ENCODE data around the gene THSD4.

Gene THSD4

DNA sequence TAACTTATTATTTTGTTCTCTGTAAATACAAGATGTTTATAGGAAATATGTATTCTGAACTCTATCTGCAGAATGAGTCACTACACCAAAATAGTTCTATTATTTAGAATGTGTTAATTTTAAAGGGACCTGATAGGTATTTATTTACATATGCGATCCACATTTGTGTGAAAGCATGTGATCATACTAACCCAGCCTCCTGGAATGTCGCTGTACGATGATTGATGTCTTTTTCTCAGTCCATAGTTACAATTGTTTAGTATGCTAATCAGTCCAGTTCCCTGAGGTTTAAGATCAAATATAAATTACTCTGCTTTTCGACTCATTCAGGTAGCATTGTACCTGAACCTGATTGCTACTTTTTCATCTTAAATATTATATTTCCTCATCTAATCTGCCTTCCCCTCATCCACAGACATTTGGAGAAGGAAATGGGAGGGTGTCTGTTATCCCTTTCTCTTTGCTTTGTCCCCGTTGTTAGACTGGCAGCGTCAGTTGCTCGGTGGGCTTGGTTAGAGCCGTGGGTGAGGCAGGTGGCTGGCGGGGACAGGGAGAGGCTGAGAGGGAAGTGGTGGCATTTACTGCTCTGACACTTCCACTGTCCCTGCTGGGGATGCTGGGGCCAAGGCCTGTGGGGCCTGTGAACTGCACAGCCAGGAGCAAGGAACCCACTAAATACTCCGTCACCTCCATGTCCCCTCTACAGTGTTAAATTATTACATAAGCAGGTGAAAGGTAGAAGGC is 667.3 kb downstream of the THSD4 start:
- Histone ChIP-seq H3K36me3 (no peaks in the 10 kb centered on the region), H3K4me3 (ENCODE audit: low read depth, low read length) (no peak overlapping the region), H3K9me3 (ENCODE audit: severe bottlenecking) (no peaks in the 10 kb centered on the region), H3K27me3 (ENCODE audit: insufficient read depth, low read depth, severe bottlenecking) (no peaks in the 10 kb centered on the region), H3K27ac (no peak overlapping the region)
- no peak for DNase-seq
- TF ChIP-seq, protein P1, sequence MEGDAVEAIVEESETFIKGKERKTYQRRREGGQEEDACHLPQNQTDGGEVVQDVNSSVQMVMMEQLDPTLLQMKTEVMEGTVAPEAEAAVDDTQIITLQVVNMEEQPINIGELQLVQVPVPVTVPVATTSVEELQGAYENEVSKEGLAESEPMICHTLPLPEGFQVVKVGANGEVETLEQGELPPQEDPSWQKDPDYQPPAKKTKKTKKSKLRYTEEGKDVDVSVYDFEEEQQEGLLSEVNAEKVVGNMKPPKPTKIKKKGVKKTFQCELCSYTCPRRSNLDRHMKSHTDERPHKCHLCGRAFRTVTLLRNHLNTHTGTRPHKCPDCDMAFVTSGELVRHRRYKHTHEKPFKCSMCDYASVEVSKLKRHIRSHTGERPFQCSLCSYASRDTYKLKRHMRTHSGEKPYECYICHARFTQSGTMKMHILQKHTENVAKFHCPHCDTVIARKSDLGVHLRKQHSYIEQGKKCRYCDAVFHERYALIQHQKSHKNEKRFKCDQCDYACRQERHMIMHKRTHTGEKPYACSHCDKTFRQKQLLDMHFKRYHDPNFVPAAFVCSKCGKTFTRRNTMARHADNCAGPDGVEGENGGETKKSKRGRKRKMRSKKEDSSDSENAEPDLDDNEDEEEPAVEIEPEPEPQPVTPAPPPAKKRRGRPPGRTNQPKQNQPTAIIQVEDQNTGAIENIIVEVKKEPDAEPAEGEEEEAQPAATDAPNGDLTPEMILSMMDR (IDR thresholded peaks at IDR 0.05; ENCODE audit: low read depth, low read length), result no peak

DNA sequence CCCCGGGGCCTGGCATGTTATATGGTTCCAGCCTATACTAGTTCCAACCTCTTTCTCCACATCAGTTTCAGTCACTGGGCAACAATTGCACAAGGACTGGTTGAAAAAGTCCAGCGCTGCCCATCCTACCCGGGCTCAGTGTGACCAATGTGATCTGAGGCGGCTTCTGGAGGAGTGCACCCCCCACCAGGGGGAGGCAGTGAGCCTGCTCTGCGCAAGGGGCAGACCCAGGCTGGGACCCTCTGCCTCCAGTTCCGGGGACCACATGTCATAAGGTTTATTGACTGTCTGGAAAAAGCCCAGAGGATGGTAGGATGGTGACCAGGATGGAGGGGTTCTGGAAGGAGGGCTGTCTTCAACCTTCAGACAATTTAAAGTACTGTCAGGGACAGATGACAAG is 669.4 kb downstream of the THSD4 start:
- H3K27me3 ChIP-seq (ENCODE audit: insufficient read depth, low read depth, severe bottlenecking), result no peaks in the 10 kb centered on the region
- no peak overlapping the region for H3K27ac ChIP-seq
- no peaks in the 10 kb centered on the region for H3K9me3 ChIP-seq (ENCODE audit: severe bottlenecking)
- no peak overlapping the region for H3K4me3 ChIP-seq (ENCODE audit: low read depth, low read length)
- no peak for DNase-seq
- no peaks in the 10 kb centered on the region for H3K36me3 ChIP-seq
- TF ChIP-seq, protein P1 (IDR thresholded peaks at IDR 0.05; ENCODE audit: low read depth, low read length), result peak; percentile 75

DNA sequence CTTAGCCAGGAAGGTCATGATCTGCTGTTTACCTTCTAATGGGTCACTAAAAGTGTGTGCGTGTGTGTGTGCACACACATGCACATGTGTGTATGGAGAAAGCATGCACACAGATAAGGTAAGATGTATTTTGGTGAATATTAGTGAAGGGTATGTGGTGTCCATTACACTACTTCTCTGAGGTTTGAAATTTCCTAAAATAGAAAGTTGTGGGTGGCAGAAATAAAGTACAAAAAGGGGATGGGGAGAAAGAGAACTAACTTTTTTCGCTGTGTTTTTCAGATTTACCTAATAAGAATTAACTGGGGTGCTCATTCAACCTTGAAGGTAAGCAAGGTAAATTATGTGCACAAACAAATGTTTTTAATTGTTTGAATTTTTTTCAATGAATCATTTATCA is 670.7 kb downstream of the THSD4 start:
- DNase-seq, result no peak
- Histone ChIP-seq H3K4me3 (ENCODE audit: low read depth, low read length) (no peak overlapping the region), H3K9me3 (ENCODE audit: severe bottlenecking) (no peaks in the 10 kb centered on the region), H3K27me3 (ENCODE audit: insufficient read depth, low read depth, severe bottlenecking) (no peaks in the 10 kb centered on the region), H3K36me3 (no peaks in the 10 kb centered on the region), H3K27ac (no peak overlapping the region)
- TF ChIP-seq, protein P1 (IDR thresholded peaks at IDR 0.05; ENCODE audit: low read depth, low read length), result no peak

DNA sequence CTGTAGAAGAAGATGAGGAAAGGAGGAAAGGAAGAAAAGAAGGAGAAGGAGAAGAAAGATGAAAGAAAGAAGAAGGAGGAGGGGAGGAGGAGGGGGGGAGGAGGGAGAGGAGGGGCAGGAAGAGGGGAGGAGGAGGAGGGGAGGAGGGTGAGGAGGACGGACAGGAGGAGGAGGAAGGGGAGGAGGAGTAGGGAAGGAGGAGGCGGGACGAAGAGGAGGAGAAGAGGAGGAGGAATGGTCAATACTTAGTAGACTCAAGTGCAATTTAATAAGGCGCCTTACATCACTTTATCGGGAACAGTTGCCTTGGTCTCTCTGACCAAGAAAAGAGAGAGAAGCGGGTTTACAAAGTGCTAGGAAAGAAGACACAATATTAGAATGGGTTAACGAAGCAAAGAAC is 671.4 kb downstream of the THSD4 start:
- Histone ChIP-seq H3K9me3 (ENCODE audit: severe bottlenecking) (no peaks in the 10 kb centered on the region), H3K27ac (no peak overlapping the region), H3K36me3 (no peaks in the 10 kb centered on the region), H3K4me3 (ENCODE audit: low read depth, low read length) (no peak overlapping the region), H3K27me3 (ENCODE audit: insufficient read depth, low read depth, severe bottlenecking) (no peaks in the 10 kb centered on the region)
- TF ChIP-seq, protein P1 (IDR thresholded peaks at IDR 0.05; ENCODE audit: low read depth, low read length), result no peak
- no peak for DNase-seq

DNA sequence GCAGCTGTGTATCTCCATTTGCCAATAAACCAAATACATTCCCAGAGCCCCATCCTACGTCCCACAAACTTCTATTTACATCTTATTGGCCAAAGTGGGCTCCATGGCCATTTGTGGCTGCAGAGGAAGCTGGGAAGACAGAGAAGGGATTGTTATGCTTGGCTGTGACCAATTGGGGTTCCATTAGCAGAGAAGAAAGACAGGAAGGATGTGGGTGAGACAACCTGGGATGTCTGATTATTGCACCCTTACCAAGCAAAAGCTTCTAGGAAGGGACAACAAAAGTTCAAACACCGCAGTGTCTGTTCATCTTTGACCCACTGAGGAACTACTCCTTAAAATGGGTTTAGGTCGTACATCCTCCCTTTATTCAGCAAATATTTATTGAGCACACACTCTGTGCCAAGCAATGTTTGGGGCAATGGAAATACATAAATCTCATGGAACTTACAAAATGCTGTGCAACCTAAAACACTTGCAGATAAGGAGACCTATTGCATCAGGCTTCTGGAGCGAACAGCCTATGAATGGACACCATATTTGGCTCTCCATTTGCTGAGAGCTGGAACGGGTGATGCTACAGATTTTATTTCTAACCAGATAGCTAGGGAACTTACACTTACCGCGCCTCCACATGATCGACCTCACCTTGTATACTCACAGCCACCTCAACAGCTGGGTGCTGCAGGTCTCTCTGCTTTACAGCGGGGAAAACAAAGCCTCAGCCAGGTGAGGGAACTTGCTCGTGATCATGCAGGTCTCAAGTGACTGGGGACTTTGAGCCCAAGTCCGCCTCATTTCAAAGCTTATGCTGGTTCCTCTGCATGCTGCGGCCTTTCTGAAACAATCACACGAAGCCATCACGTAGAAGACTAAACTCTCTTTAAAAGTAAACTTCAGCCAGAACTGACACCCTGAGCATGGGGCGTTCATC is 673.6 kb downstream of the THSD4 start:
- TF ChIP-seq, protein P1 (IDR thresholded peaks at IDR 0.05; ENCODE audit: low read depth, low read length), result no peak
- Histone ChIP-seq H3K4me3 (ENCODE audit: low read depth, low read length) (no peak overlapping the region), H3K27me3 (ENCODE audit: insufficient read depth, low read depth, severe bottlenecking) (no peaks in the 10 kb centered on the region), H3K27ac (no peak overlapping the region), H3K36me3 (no peaks in the 10 kb centered on the region), H3K9me3 (ENCODE audit: severe bottlenecking) (no peaks in the 10 kb centered on the region)
- no peak for DNase-seq
